GOT3 (cell line): ENCODE data around the gene COL28A1.
"Not testable (repeated sequence)": the region's sequence is repeated elsewhere in the genome, so short reads cannot be mapped to it uniquely, and the experiment has no call there.

Experiments
- DNase-seq: peaks from one replicate; lab custom pipeline; 2025; ENCODE audit warnings: mixed read lengths; lab: John Stamatoyannopoulos, UW

Gene COL28A1

GRCh38 chr7:7517754-7518153 is 17.9 kb downstream of the COL28A1 start:
- no peak for DNase-seq

DNA sequence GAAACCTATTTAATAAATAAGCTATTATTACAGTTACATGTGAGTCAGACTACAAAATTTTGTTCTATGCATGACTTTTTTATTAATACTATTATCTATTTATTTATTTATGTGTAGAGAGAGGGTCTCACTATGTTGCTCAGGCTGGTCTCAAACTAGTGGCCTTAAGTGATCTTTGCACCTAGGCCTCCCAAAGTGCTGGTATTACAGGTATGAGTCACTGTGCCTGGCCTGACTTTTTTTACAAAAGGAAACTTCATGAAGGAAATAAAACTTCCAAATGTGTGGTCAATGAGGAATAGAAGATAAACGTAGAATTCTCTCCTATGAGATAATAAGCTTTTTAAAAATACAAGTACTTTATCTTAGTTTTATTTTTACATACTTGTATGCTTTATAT is 19.0 kb downstream of the COL28A1 start:
- no peak for DNase-seq

- DNase-seq, result no peak
Measured at GRCh38 chr7:7516156-7516555, 19.5 kb downstream of the COL28A1 start.

- DNase-seq, result no peak
Measured at GRCh38 chr7:7512861-7513597, 22.6 kb downstream of the COL28A1 start.

DNA sequence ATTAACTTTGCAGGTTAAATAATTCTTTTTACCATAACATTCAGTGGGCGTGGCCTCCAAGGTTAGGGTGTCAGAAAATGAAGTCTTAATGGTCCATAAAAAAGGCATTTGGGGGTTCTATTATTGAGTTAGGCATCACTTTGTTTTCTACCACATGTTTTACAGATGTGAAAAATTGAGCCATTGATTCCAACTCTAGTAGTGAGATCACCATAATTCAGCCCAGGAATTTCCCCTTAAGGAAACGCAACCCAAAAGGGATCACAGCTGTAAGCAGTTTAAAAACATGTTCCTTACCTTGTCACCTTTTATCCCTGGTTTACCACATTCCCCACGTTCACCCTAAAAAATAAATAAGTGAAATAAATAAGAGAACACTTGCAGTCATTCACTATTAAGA is 24.9 kb downstream of the COL28A1 start:
- no peak for DNase-seq

- no peak for DNase-seq
Measured at GRCh38 chr7:7505915-7506314, 29.8 kb downstream of the COL28A1 start.

- DNase-seq, result no peak
Measured at GRCh38 chr7:7504910-7505704, 30.6 kb downstream of the COL28A1 start.

- no peak for DNase-seq
Measured at GRCh38 chr7:7499892-7500291, 35.8 kb downstream of the COL28A1 start.

DNA sequence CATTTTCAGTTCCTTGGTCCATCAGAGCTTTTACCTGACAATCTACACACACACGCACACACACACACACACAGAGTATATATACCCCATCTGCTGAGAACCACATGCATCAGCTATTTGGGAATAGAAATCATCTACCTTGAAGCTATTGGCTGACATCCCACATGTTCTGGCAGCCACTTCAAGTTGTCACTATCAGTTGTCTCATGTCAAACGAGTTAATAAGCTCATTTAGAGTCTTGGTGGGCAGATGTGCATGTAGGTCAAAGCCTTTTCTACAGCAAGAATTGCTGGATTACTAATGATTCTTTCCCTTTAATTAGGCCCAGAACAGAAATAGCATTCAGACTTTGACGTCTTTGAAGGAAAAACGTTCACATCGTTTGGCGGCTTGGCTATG is 36.8 kb downstream of the COL28A1 start:
- no peak for DNase-seq

- DNase-seq, result no peak
Measured at GRCh38 chr7:7496311-7496710, 39.4 kb downstream of the COL28A1 start.

GRCh38 chr7:7495171-7495570 is 40.5 kb downstream of the COL28A1 start:
- DNase-seq, result no peak

DNA sequence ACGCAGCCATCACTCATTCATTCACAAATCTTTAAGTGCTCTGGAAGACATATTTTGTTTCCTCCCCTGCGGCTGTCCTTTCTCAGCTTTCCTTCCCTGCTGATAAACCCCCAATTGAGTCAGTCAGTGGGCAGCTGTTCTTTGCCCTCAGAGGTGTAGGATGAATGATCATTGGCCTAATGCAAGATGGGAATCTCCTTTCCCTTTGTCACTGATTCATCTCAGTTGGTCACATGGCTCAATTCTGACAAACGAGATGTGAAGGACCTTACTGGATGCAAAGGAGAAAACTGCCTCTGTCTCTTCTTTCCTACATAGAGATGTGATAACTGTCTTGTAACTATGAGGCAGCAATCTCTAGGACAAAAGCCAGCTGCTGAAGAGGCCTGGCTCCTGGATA is 44.6 kb downstream of the COL28A1 start:
- no peak for DNase-seq

DNA sequence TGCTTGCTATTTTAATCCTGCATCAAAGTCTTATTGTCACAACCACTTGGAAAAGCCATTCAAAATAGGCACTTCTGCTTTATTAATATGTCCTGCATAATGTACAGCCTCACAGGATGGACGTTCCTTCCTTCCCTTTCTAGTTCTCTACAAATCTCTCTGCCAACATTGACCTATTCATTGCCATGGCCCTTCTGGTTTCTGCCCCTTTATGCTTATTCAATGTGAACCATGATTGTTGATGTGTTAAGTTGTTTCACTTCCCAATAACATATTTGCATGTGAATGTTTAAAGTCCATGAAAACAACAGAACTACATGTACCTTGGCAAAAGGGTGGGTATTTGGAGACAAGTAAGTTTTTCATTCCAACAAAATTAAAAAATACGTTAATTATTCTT is 45.7 kb downstream of the COL28A1 start:
- no peak for DNase-seq

DNA sequence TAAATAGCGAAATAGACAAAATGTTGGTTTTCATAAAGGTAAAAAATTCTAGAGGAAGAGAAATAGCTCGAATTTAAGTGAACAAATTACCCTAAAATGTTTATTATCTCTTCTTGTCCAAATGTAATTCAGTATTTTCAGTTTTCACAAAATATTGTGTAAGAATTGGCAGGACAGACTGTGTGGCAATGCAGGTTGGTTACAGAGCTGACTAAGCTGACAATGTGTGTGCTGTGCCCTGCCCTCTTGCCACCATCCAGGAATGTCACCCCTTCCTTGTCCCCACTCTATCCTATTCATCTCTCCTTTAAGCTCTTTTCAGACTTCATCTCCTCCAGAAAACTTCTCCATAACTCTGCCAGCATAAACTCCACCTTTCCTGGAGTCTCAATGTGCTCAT is 46.1 kb downstream of the COL28A1 start:
- no peak for DNase-seq

DNA sequence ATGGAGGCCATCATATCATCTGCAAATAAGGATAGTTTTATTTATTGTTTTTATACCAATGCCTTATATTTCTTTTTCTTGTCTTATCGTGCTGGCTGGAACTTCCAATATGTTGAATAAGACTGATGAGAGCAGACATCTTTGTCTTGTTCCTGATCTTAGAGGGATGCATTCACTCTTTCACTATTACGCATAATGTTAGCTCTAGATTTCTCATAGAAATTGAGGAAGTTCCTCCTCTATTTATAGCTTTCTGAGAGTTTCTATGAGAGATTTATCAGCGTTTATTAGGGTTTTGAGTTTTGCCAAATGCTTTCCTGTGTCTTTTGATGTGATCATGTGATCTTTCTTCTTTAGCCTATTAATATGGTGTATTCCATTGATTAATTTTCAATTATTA is 49.3 kb downstream of the COL28A1 start:
- no peak for DNase-seq

DNA sequence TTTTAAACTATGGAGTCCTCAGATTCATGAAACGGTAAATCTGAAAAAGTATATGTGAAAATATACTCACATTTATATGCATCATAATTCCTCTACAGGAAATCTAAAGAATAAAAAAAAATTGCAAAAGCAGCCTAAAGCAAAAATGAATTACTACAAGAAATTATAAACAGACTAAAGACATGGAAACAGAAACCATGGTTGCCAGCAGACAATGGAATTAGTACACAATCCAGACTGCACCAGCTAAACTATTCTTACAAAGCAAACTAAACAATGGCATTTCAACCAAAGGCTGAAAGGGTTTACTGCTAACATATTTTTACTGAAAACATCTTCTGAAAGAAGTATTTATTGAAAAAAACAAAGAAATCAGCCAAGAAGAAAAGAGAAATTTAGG is 51.6 kb downstream of the COL28A1 start:
- DNase-seq, result no peak

GRCh38 chr7:7481802-7482201 is 53.9 kb downstream of the COL28A1 start:
- DNase-seq, result no peak

DNA sequence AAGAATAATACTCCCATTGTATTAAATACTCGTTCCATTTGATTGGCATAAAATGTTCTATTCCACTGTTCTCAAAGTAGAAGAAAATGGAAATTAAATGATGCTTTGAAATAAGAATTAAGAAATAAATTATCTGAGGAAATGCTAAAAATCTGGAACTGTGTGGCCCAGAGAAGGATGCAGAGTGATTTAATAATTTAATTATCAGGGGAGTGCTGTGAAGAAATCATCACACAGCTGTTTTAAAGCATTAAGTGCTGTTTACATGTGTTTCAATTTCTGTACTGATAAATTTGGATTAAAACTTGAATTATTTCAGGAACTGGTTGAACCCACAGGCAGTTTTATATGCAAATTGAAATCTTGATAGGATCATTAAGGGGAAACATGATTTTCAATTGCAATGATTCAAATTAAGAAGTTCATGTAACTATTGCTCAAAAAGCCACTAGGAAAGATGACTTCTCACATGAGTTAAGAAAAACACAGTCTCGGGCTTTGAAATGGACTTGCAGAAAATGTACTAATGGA is 56.3 kb downstream of the COL28A1 start:
- DNase-seq, result no peak

GRCh38 chr7:7478569-7478968 is 57.1 kb downstream of the COL28A1 start:
- DNase-seq, result no peak

DNA sequence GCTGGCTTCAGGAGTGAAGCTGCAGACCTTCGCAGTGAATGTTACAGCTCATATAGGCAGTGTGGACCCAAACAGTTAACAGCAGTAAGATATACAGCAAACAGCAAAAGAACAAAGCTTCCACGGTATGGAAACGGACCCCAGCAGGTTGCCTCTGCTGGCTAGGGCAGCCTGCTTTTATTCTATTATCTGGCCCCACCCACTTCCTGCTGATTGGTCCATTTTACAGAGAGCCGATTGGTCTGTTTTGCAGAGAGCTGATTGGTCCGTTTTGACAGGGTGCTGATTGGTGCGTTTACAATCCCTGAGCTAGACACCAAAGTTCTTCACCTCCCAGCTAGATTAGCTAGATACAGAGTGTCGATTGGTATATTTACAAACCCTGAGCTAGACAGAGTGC is 58.0 kb downstream of the COL28A1 start:
- DNase-seq, result not testable (repeated sequence)

DNA sequence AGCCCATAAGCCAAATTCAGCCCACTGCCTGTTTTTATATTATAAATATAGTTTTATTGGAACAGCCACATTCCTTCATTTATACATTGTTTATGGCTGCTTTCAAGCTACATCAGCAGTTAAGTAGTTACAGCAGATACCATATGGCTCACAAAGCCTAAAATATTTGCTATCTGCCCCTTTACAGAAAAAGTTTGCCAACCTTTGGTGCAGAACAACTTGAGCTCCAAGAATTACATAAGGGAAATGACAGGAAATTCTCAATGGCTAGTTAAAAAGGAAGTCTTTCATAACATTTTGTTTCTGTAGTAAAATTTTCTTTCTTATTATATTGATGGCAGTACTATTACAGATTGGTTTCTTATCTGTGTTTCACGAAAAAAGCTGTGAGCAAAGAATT is 59.3 kb downstream of the COL28A1 start:
- DNase-seq, result no peak

DNA sequence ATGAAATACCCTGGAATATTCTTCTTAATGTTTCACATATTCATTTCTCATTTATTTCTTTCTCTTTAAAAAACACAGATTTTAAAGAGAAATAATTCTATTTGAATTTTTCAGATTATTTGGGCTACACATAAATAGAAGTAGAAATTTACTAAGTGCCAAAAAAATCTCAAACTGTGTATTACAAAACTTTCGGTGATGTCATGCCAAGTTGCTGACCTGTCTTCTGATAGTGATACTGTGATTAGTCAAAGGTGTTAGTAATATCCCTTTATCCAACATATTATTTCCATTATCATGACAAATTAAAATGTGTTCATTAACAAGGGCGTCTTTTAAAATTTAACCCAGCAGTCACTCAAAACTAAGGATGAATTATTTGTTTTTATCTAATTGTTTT is 60.1 kb downstream of the COL28A1 start:
- no peak for DNase-seq

DNA sequence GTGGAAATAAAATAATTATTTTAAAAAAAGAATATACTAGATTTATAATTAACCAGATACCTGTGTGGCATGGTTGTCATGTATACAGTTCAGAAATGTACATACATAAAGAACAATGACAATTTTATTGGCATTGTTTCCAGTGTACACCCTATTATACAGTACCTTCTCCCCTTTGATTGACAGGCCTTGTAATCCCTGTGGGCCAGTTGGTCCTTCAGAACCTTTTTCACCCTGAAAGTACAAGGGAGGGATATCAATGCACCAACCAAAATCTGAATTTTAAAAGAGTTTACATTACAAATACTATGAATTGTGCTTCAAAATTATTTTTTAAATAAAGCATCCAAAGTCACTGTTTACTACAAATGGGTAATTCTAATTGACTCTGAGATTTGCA is 61.2 kb downstream of the COL28A1 start:
- no peak for DNase-seq
